Measurements from ENCODE around the gene EPAS1. TPM values are rescaled to one million over a fixed set of nuclear protein-coding genes. Genes with fewer than 3 reads are reported as not detected.

Gene EPAS1
- total and polyA plus RNA-seq, 9 of the 15 experiments (the other 6 are each of a cell fraction or from before 2014, with no cell fraction given), result 0.25 to 11.2 (median 4.1) TPM

DNA sequence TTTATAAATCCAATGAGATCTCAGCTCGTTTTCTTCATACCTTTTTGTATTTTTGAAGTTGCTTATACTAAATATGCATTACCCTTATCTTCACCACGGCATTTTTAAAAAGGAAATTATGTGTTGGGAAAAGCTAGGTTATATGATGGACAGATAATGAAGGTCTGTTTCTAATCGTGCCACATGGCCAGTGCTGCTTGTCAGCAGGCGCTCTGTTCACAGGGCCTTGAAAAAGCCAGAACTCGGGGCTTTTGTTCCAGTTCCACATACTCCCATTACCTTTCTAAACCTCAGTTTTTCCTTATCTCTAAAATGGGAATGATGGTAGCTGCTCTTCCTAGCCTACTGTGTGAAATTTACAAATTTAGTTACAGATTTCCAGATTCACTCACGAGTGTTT, 42.0 kb downstream of the EPAS1 start:
- CTCF ChIA-PET (ENCODE audit: low intra/inter-chr PET ratio), result no interaction called here
- FAIRE-seq (no peak), DNase-seq (ENCODE audit: extremely low read depth in 1 of 4, low spot score in 3 of 4) (no peak), ATAC-seq (no peak)
- no peaks in the 10 kb centered on the region for H3K9me1 ChIP-seq (ENCODE audit: control insufficient read depth, insufficient read depth, low read length)
- H3K4me1 ChIP-seq (replicated peaks in 1 of 2; ENCODE audit: control insufficient read depth in 2 of 2, insufficient read depth in 2 of 2, low read length in 2 of 2), result peaks cover 24 to 52% of the 10 kb centered on the region in 2 experiments
- no peaks in the 10 kb centered on the region for H3K79me2 ChIP-seq (ENCODE audit: control insufficient read depth, insufficient read depth, low read length)
- POLR2A ChIA-PET, result interaction anchor here (0.6 to 1.8 kb wide), 9 partner anchors 10 to 1497 kb away, joined by 3 to 8 read pairs (median 4); partner anchors contain the start of gene EPAS1
- intact Hi-C loops (cut with micrococcal nuclease) (no loop called here), in situ Hi-C loops (cut with MboI) (no loop called here)
- no peaks in the 10 kb centered on the region for H3K9me3 ChIP-seq (replicated peaks; ENCODE audit: control insufficient read depth, insufficient read depth, low read depth, low read length)
- no peaks in the 10 kb centered on the region for H3K36me3 ChIP-seq (ENCODE audit: control insufficient read depth, insufficient read depth, low read length)
- no peak overlapping the region for H3K4me3 ChIP-seq
- no TSS peak for BruUV-seq (replicated peaks)
- peak overlapping the region; percentile 63; the same call in 1 of the 2 replicates for H3K4me2 ChIP-seq (ENCODE audit: insufficient read depth, low read length)
- H4K20me1 ChIP-seq (replicated peaks; ENCODE audit: control insufficient read depth, insufficient read depth, low read length), result 0 out of 2 replicates have a peak, but pooled peaks cover 3% of the 10 kb centered on the region
- H3K9ac ChIP-seq (ENCODE audit: insufficient read depth in 1 of 2, low read depth in 2 of 2, low read length in 2 of 2), result peak overlapping the region in 1 of 2 experiments; percentile 57; a peak in 2 of 4 replicates
- TF ChIP-seq MCM7 (IDR thresholded peaks at IDR 0.05) (no peak), MAZ (CRISPR knock-in tag; conservative IDR thresholded peaks at IDR 0.05 in 1 of 2, IDR thresholded peaks at IDR 0.05 in 1 of 2) (no peak), MEIS2 (IDR thresholded peaks at IDR 0.05; ENCODE audit: partially characterized antibody) (peak; percentile 10), TSC22D4 (tag; IDR thresholded peaks at IDR 0.05) (no peak), ZC3H4 (CRISPR knock-in tag; IDR thresholded peaks at IDR 0.05; ENCODE audit: borderline replicate concordance) (no peak), RCOR1 (IDR thresholded peaks at IDR 0.05; ENCODE audit: borderline replicate concordance in 1 of 2, low read depth in 2 of 2, low read length in 2 of 2) (no peak), ZNF589 (CRISPR knock-in tag; IDR thresholded peaks at IDR 0.05; ENCODE audit: low read depth) (0 out of 2 replicates have a peak, but pooled peaks have one; percentile 2), ZNF347 (CRISPR knock-in tag; IDR thresholded peaks at IDR 0.05; ENCODE audit: low read depth) (no peak), SOX6 (IDR thresholded peaks at IDR 0.05) (no peak), MTA1 (IDR thresholded peaks at IDR 0.05; ENCODE audit: borderline replicate concordance) (no peak)
- 18% methylated on average over 6 of the region's 6 CpGs for WGBS (ENCODE audit: insufficient coverage, low coverage, missing lambda C conversion rate)
- no peaks in the 10 kb centered on the region for H3K27me3 ChIP-seq (ENCODE audit: control insufficient read depth in 2 of 2, insufficient read depth in 2 of 2, low read length in 2 of 2)
- peak overlapping the region; percentile 67; the same call in 2 of the 3 replicates for H3K27ac ChIP-seq (ENCODE audit: extremely low read depth, low read depth, low read length)
- no peak overlapping the region for H2AFZ ChIP-seq (ENCODE audit: low read depth, low read length)
